Calu3 (cell line): ENCODE results near the gene PBX3. TPM values are rescaled to one million over a fixed set of nuclear protein-coding genes. Genes with fewer than 3 reads are reported as not detected.

ENCODE experiments used
- BruUV-seq: library from RNA; stranded (reverse); fragments of 400-500 nt; replicated peaks from 2 replicates; lab custom pipeline; 2021; lab: Mats Ljungman, UMichigan
- CTCF ChIA-PET: fragments of 300-600 bp; sonication (Branson Sonifier 250); formaldehyde crosslinking; loops from one replicate; lab custom pipeline; 2022; ENCODE audit warnings: antibody characterized with exemption; lab: Charles Lee
- DNase-seq: peaks from one replicate; pipeline ENCODE4 v3.0.0; 2022
- H3K27ac Mint-ChIP-seq: one replicate; pipeline ENCODE4 v1.8.0; 2022; ENCODE audit warnings: mixed read lengths; ENCODE audit not compliant: unreplicated experiment
- H3K27me3 Mint-ChIP-seq: one replicate; pipeline ENCODE4 v1.8.0; 2022; ENCODE audit warnings: mixed read lengths; ENCODE audit not compliant: unreplicated experiment
- H3K36me3 Mint-ChIP-seq: one replicate; pipeline ENCODE4 v1.8.0; 2022; ENCODE audit warnings: mild to moderate bottlenecking, moderate library complexity, mixed read lengths; ENCODE audit not compliant: insufficient read depth, unreplicated experiment
- H3K4me1 Mint-ChIP-seq: one replicate; pipeline ENCODE4 v1.8.0; 2022; ENCODE audit warnings: mild to moderate bottlenecking, low read depth, mixed read lengths; ENCODE audit not compliant: unreplicated experiment
- H3K4me3 Mint-ChIP-seq: one replicate; pipeline ENCODE4 v1.8.0; 2022; ENCODE audit warnings: mild to moderate bottlenecking, low read depth, moderate library complexity, mixed read lengths; ENCODE audit not compliant: unreplicated experiment
- H3K9me3 Mint-ChIP-seq: one replicate; pipeline ENCODE4 v1.8.0; 2022; ENCODE audit warnings: low read depth, mixed read lengths; ENCODE audit not compliant: unreplicated experiment
- intact Hi-C: fragments of 100-400 bp; cut with micrococcal nuclease; formaldehyde crosslinking; loops from one replicate; pipeline ENCODE4 v1.10.0; 2022; ENCODE audit not compliant: unreplicated experiment
- total RNA-seq: library from RNA; stranded (reverse); gene quantifications from 2 replicates; pipeline ENCODE4 v1.2.3, GENCODE V29; 2022
- TF ChIP-seq, protein P1 (sequence below): fragments of 200-600 bp; IDR thresholded peaks from one replicate; pipeline ENCODE4 v1.8.0; 2022; ENCODE audit warnings: antibody characterized with exemption; ENCODE audit not compliant: unreplicated experiment

The PBX3 gene
- total RNA-seq, 1 experiment from 2014 or later, result 8.0 TPM

DNA sequence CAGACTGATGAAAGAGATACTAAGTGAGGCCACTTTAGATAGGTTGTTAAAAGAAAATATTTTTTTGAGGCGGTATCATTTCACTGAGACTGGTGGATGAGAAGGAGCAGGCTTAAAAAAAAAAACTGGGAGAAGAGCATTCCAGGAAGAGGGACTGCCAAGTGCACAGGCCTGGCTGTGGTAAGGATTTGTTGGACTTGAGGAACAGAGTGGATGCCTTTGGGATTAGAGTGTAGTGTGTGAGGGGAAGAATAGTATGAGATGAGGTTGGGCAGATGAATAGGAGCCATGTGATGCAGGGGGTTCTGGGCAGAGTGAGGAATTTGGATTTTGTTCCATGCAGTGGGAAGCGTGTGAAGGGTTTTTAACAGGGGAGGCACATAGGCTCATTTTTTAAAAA is 57.9 kb downstream of the PBX3 start:
- no peaks in the 10 kb centered on the region for H3K9me3 Mint-ChIP-seq
- TF ChIP-seq, protein P1, sequence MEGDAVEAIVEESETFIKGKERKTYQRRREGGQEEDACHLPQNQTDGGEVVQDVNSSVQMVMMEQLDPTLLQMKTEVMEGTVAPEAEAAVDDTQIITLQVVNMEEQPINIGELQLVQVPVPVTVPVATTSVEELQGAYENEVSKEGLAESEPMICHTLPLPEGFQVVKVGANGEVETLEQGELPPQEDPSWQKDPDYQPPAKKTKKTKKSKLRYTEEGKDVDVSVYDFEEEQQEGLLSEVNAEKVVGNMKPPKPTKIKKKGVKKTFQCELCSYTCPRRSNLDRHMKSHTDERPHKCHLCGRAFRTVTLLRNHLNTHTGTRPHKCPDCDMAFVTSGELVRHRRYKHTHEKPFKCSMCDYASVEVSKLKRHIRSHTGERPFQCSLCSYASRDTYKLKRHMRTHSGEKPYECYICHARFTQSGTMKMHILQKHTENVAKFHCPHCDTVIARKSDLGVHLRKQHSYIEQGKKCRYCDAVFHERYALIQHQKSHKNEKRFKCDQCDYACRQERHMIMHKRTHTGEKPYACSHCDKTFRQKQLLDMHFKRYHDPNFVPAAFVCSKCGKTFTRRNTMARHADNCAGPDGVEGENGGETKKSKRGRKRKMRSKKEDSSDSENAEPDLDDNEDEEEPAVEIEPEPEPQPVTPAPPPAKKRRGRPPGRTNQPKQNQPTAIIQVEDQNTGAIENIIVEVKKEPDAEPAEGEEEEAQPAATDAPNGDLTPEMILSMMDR, result no peak
- no TSS peak for BruUV-seq

GRCh38 chr9:125805586-125805985 is 58.4 kb downstream of the PBX3 start:
- TF ChIP-seq, protein P1, result no peak

More for the DNA sequence above, 57.9 kb downstream of the PBX3 start:
- no peaks in the 10 kb centered on the region for H3K36me3 Mint-ChIP-seq
- no peaks in the 10 kb centered on the region for H3K27me3 Mint-ChIP-seq
- intact Hi-C loops, result no loop called here
- CTCF ChIA-PET, result no interaction called here
- no peaks in the 10 kb centered on the region for H3K4me1 Mint-ChIP-seq
- no peak overlapping the region for H3K4me3 Mint-ChIP-seq
- no peak for DNase-seq
- no peak overlapping the region for H3K27ac Mint-ChIP-seq

GRCh38 chr9:125807079-125807478 is 59.9 kb downstream of the PBX3 start:
- H3K27me3 Mint-ChIP-seq, result no peaks in the 10 kb centered on the region
- TF ChIP-seq, protein P1, result no peak
- no peak overlapping the region for H3K4me3 Mint-ChIP-seq
- no TSS peak for BruUV-seq
- DNase-seq, result no peak
- CTCF ChIA-PET, result no interaction called here
- no peaks in the 10 kb centered on the region for H3K4me1 Mint-ChIP-seq
- no peak overlapping the region for H3K27ac Mint-ChIP-seq
- no peaks in the 10 kb centered on the region for H3K9me3 Mint-ChIP-seq
- H3K36me3 Mint-ChIP-seq, result no peaks in the 10 kb centered on the region
- intact Hi-C loops, result no loop called here

More at GRCh38 chr9:125805586-125805985, 58.4 kb downstream of the PBX3 start:
- Mint-ChIP-seq H3K36me3 (no peaks in the 10 kb centered on the region), H3K4me1 (no peaks in the 10 kb centered on the region), H3K27me3 (no peaks in the 10 kb centered on the region), H3K27ac (no peak overlapping the region), H3K9me3 (no peaks in the 10 kb centered on the region), H3K4me3 (no peak overlapping the region)
- no peak for DNase-seq
- no TSS peak for BruUV-seq
- intact Hi-C loops, result no loop called here
- CTCF ChIA-PET, result no interaction called here

- Mint-ChIP-seq H3K4me3 (no peak overlapping the region), H3K4me1 (no peaks in the 10 kb centered on the region), H3K9me3 (no peaks in the 10 kb centered on the region), H3K36me3 (no peaks in the 10 kb centered on the region), H3K27me3 (no peaks in the 10 kb centered on the region), H3K27ac (no peak overlapping the region)
- intact Hi-C loops, result no loop called here
- TF ChIP-seq, protein P1, result no peak
- no peak for DNase-seq
- CTCF ChIA-PET, result interaction anchor here (0.7 to 1.2 kb wide), 3 partner anchors 20 to 84 kb away, joined by 3 to 5 read pairs (median 4); no protein-coding TSS in a partner anchor
- BruUV-seq, result no TSS peak
Observed at GRCh38 chr9:125810161-125810560, 63.0 kb downstream of the PBX3 start.
